ENCODE data around the gene INTS6. TPM values are rescaled to one million over a fixed set of nuclear protein-coding genes. Genes with fewer than 3 reads are reported as not detected.

Gene INTS6
- total and polyA plus RNA-seq, 2 donors (not counting 1 experiment from before 2014, with no cell fraction given): 15.4 to 74.7 TPM

DNA sequence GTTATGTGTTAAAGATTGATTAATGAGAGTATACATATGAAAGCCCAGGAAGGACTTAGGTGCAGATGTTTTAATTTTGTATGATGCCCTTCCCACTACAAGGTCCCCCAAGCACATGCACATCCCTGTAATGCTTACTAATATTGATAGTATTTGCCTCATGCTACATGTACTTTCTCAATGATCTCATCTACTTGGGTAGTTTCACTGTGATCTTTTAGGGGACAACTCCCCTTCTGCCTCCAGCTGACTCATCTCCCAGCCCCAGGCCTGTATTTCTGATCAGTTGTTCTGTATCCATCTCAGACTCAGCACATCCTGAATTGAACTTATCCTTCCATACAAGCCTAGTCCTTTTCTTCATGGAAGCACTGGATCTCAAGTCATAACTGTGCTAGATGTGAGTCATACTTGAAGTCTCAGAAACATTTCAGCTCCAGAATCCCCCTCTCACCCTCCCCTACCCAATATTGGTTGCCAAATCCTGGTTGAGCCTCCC lies 49.4 kb upstream of the INTS6 start:
- peaks cover 9% of the 10 kb centered on the region for H3K27me3 Mint-ChIP-seq
- no peaks in the 10 kb centered on the region for H4K20me1 ChIP-seq (ENCODE audit: control insufficient read depth, insufficient read depth, low read length, poor library complexity, severe bottlenecking)
- no peaks in the 10 kb centered on the region for H3K9me3 ChIP-seq (ENCODE audit: control extremely low read depth in 1 of 3, control insufficient read depth in 2 of 3, insufficient read depth in 1 of 3, low read length in 2 of 3)
- peaks cover 0 to 8% of the 10 kb centered on the region in 2 donors for H3K4me1 ChIP-seq (ENCODE audit: control insufficient read depth in 2 of 2, insufficient read depth in 2 of 2, low read length in 2 of 2)
- no peaks in the 10 kb centered on the region for H3K79me2 ChIP-seq (ENCODE audit: control insufficient read depth, insufficient read depth, low read length)
- peak overlapping the region; percentile 34 for H2AFZ ChIP-seq (ENCODE audit: insufficient read depth, low read depth, low read length, poor library complexity, severe bottlenecking)
- H3K4me3 Mint-ChIP-seq: no peak overlapping the region
- H3K9me3 Mint-ChIP-seq (ENCODE audit: insufficient read depth): no peaks in the 10 kb centered on the region
- H3K27me3 ChIP-seq (replicated peaks in 1 of 4; ENCODE audit: control extremely low read depth in 1 of 4, control insufficient read depth in 3 of 4, insufficient read depth in 4 of 4, low read length in 3 of 4): peaks cover 0 to 4% (median 0%) of the 10 kb centered on the region in 4 experiments
- intact Hi-C loops (cut with micrococcal nuclease): no loop called here
- H3K36me3 ChIP-seq (replicated peaks in 1 of 2; ENCODE audit: control extremely low read depth in 1 of 2, control insufficient read depth in 1 of 2, extremely low read depth in 1 of 2, insufficient read depth in 2 of 2, low read length in 1 of 2): no peaks in the 10 kb centered on the region
- H3K9ac ChIP-seq (ENCODE audit: low read length): no peak overlapping the region
- H3K27ac ChIP-seq (ENCODE audit: low read length in 2 of 2): no peak overlapping the region
- no peak overlapping the region for H3K4me3 ChIP-seq (ENCODE audit: control extremely low read depth in 1 of 5, extremely low read depth in 1 of 5, insufficient read depth in 1 of 5, low read depth in 2 of 5, low read length in 4 of 5)
- ATAC-seq (ENCODE audit: low read depth) (no peak), DNase-seq (no peak)
- ChIA-PET CTCF (no interaction called here), POLR2A (no interaction called here)
- H3K4me1 Mint-ChIP-seq: peaks cover 19% of the 10 kb centered on the region
- no peak for TF ChIP-seq EZH2 (IDR thresholded peaks at IDR 0.05; ENCODE audit: borderline replicate concordance, insufficient read depth, low read depth, low read length, poor library complexity, severe bottlenecking)
- TF ChIP-seq, protein P1, sequence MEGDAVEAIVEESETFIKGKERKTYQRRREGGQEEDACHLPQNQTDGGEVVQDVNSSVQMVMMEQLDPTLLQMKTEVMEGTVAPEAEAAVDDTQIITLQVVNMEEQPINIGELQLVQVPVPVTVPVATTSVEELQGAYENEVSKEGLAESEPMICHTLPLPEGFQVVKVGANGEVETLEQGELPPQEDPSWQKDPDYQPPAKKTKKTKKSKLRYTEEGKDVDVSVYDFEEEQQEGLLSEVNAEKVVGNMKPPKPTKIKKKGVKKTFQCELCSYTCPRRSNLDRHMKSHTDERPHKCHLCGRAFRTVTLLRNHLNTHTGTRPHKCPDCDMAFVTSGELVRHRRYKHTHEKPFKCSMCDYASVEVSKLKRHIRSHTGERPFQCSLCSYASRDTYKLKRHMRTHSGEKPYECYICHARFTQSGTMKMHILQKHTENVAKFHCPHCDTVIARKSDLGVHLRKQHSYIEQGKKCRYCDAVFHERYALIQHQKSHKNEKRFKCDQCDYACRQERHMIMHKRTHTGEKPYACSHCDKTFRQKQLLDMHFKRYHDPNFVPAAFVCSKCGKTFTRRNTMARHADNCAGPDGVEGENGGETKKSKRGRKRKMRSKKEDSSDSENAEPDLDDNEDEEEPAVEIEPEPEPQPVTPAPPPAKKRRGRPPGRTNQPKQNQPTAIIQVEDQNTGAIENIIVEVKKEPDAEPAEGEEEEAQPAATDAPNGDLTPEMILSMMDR (IDR thresholded peaks at IDR 0.05): no peak
- no peak overlapping the region for H3K4me2 ChIP-seq (replicated peaks; ENCODE audit: low read depth, low read length, poor library complexity, severe bottlenecking)
- no peak overlapping the region for H3K27ac Mint-ChIP-seq

GRCh38 chr13:51501592-51502152 lies 48.8 kb upstream of the INTS6 start:
- peak overlapping the region; percentile 34 for H2AFZ ChIP-seq (ENCODE audit: insufficient read depth, low read depth, low read length, poor library complexity, severe bottlenecking)
- no peak overlapping the region for H3K27ac ChIP-seq (ENCODE audit: low read length in 2 of 2)
- H3K4me1 ChIP-seq (ENCODE audit: control insufficient read depth in 2 of 2, insufficient read depth in 2 of 2, low read length in 2 of 2): peaks cover 0 to 8% of the 10 kb centered on the region in 2 donors
- no peaks in the 10 kb centered on the region for H3K9me3 ChIP-seq (ENCODE audit: control extremely low read depth in 1 of 3, control insufficient read depth in 2 of 3, insufficient read depth in 1 of 3, low read length in 2 of 3)
- peaks cover 12% of the 10 kb centered on the region for H3K27me3 Mint-ChIP-seq
- H3K27ac Mint-ChIP-seq: no peak overlapping the region
- ChIA-PET POLR2A (no interaction called here), CTCF (no interaction called here)
- no peak overlapping the region for H3K9ac ChIP-seq (ENCODE audit: low read length)
- no peak overlapping the region for H3K4me2 ChIP-seq (replicated peaks; ENCODE audit: low read depth, low read length, poor library complexity, severe bottlenecking)
- H3K79me2 ChIP-seq (ENCODE audit: control insufficient read depth, insufficient read depth, low read length): no peaks in the 10 kb centered on the region
- no peak overlapping the region for H3K4me3 ChIP-seq (ENCODE audit: control extremely low read depth in 1 of 5, extremely low read depth in 1 of 5, insufficient read depth in 1 of 5, low read depth in 2 of 5, low read length in 4 of 5)
- no peak for ATAC-seq (ENCODE audit: low read depth)
- peaks cover 0 to 4% (median 0%) of the 10 kb centered on the region in 4 experiments for H3K27me3 ChIP-seq (replicated peaks in 1 of 4; ENCODE audit: control extremely low read depth in 1 of 4, control insufficient read depth in 3 of 4, insufficient read depth in 4 of 4, low read length in 3 of 4)
- TF ChIP-seq, protein P1 (IDR thresholded peaks at IDR 0.05): no peak
- no peak for TF ChIP-seq EZH2 (IDR thresholded peaks at IDR 0.05; ENCODE audit: borderline replicate concordance, insufficient read depth, low read depth, low read length, poor library complexity, severe bottlenecking)
- no CpG with 5 or more reads among the region's 1 CpG for WGBS (ENCODE audit: insufficient coverage)
- H3K36me3 ChIP-seq (replicated peaks in 1 of 2; ENCODE audit: control extremely low read depth in 1 of 2, control insufficient read depth in 1 of 2, extremely low read depth in 1 of 2, insufficient read depth in 2 of 2, low read length in 1 of 2): no peaks in the 10 kb centered on the region
- no peaks in the 10 kb centered on the region for H4K20me1 ChIP-seq (ENCODE audit: control insufficient read depth, insufficient read depth, low read length, poor library complexity, severe bottlenecking)
- intact Hi-C loops (cut with micrococcal nuclease): no loop called here
- DNase-seq: no peak
- no peak overlapping the region for H3K4me3 Mint-ChIP-seq
- H3K9me3 Mint-ChIP-seq (ENCODE audit: insufficient read depth): no peaks in the 10 kb centered on the region
- peaks cover 19% of the 10 kb centered on the region for H3K4me1 Mint-ChIP-seq

Data from B cell (primary cell).